Measurements from ENCODE around the gene TBL1X. TPM values are rescaled to one million over a fixed set of nuclear protein-coding genes. Genes with fewer than 3 reads are reported as not detected.

The TBL1X gene
- total RNA-seq, 1 donor from 2014 or later = 15.4 TPM

GRCh38 chrX:9676306-9676705 lies 211.4 kb downstream of the TBL1X start:
- Histone ChIP-seq H3K4me1 (no peaks in the 10 kb centered on the region), H3K9me3 (no peaks in the 10 kb centered on the region), H3K27ac (no peak overlapping the region), H3K36me3 (no peaks in the 10 kb centered on the region), H3K4me3 (no peak overlapping the region), H3K27me3 (no peaks in the 10 kb centered on the region)
- no peak for TF ChIP-seq CTCF (IDR thresholded peaks at IDR 0.05)
- intact Hi-C loops (cut with DNase I) = no loop called here
- no peak for DNase-seq (ENCODE audit: low spot score in 2 of 2)

GRCh38 chrX:9676738-9677097 lies 211.9 kb downstream of the TBL1X start:
- Histone ChIP-seq H3K27me3 (no peaks in the 10 kb centered on the region), H3K4me1 (no peaks in the 10 kb centered on the region), H3K4me3 (no peak overlapping the region), H3K9me3 (no peaks in the 10 kb centered on the region), H3K36me3 (no peaks in the 10 kb centered on the region), H3K27ac (no peak overlapping the region)
- DNase-seq (ENCODE audit: low spot score in 2 of 2) = no peak
- no peak for TF ChIP-seq CTCF (IDR thresholded peaks at IDR 0.05)
- intact Hi-C loops (cut with DNase I) = no loop called here

- intact Hi-C loops (cut with DNase I) = no loop called here
- no peak for TF ChIP-seq CTCF (IDR thresholded peaks at IDR 0.05)
- Histone ChIP-seq H3K36me3 (no peaks in the 10 kb centered on the region), H3K27ac (no peak overlapping the region), H3K9me3 (no peaks in the 10 kb centered on the region), H3K27me3 (no peaks in the 10 kb centered on the region), H3K4me3 (no peak overlapping the region), H3K4me1 (no peaks in the 10 kb centered on the region)
- no peak for DNase-seq (ENCODE audit: low spot score in 2 of 2)
Measured at GRCh38 chrX:9677098-9677739, 212.4 kb downstream of the TBL1X start.

- Histone ChIP-seq H3K9me3 (no peaks in the 10 kb centered on the region), H3K27ac (no peak overlapping the region), H3K4me3 (no peak overlapping the region), H3K4me1 (no peaks in the 10 kb centered on the region), H3K27me3 (no peaks in the 10 kb centered on the region), H3K36me3 (no peaks in the 10 kb centered on the region)
- no peak for DNase-seq (ENCODE audit: low spot score in 2 of 2)
- intact Hi-C loops (cut with DNase I) = no loop called here
- no peak for TF ChIP-seq CTCF (IDR thresholded peaks at IDR 0.05)
Measured at GRCh38 chrX:9678215-9678965, 213.5 kb downstream of the TBL1X start.

GRCh38 chrX:9681011-9681410 lies 216.2 kb downstream of the TBL1X start:
- Histone ChIP-seq H3K4me3 (no peak overlapping the region), H3K27me3 (no peaks in the 10 kb centered on the region), H3K36me3 (peaks cover 3 to 7% of the 10 kb centered on the region in 2 donors), H3K27ac (no peak overlapping the region), H3K4me1 (no peaks in the 10 kb centered on the region), H3K9me3 (no peaks in the 10 kb centered on the region)
- no peak for DNase-seq (ENCODE audit: low spot score in 2 of 2)
- TF ChIP-seq CTCF (IDR thresholded peaks at IDR 0.05) = no peak
- intact Hi-C loops (cut with DNase I) = no loop called here
